IPS DF 4.7 (cell line): Measurements from ENCODE around the gene RNF5.
"Not testable (repeated sequence)": the region's sequence is repeated elsewhere in the genome, so short reads cannot be mapped to it uniquely, and the experiment has no call there.

Source experiments
- DNase-seq: peaks from one replicate; pipeline ENCODE4 v3.0.0-alpha.2; 2013; ENCODE audit warnings: low spot score; ENCODE audit errors: extremely low read depth

RNF5 gene

DNA sequence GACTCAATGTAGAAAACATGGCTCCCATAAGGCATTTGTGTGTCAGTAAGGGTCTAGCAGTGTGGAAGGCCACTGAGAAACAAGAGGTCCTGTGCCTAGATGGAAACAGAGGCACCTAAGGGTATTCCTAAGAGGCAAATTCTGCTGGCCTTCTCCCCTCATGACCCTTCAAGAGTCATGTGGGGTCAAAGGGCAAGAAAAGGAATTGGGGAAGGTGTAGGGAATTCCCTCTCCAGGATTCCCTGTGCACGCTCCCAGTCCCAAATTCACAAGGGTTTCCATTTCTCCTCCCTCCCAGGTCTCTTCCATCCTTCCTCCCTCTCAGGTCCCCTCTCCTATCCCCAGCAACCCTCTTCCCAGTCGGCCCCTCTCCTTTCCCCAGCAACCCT, 2.9 kb upstream of the RNF5 start:
- no peak for DNase-seq

DNA sequence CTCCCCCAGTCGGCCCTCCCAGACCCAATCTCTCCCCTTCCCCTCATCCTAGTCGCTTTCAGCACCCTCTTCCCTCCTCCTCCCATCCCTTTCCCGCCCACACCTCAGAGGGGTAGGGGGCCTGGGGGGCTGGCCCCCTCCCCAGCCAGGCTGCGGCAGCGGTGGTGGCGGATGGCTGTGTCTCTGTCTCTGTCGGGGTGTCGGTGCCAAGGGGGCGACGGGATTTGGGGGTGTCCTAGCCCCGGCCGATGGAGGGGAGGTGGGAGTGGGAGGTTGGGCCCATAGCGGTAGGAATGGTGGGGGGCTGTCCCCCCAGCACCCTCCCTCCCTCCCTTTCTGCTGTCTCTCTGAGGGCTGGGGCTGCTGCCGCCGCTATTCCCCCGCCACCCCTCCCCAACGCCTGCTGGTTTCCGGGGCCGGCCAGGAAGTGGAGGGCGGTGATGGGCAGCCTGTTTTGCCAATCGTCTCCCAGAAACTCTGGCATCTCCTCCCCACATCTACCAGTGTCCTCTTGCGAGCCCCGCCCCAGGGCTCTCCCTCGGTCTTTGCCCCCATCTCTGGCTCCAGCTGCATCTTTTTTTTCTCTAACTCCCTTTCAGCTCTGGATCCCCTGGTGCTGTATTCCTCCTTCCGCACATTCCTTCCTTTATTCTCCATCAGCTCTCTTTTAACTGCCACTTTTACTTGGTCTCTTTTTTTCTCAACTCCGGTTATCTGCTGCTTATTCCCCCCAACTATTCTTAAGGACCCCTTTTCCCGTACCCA, 2.3 kb upstream of the RNF5 start, which contains the start of gene AGPAT1:
Gene AGPAT1, minus strand, starts transcription at position 374 of the 765 bp plus-strand sequence. CDS start 4,588 bp downstream, outside the sequence.
- no peak for DNase-seq

DNA sequence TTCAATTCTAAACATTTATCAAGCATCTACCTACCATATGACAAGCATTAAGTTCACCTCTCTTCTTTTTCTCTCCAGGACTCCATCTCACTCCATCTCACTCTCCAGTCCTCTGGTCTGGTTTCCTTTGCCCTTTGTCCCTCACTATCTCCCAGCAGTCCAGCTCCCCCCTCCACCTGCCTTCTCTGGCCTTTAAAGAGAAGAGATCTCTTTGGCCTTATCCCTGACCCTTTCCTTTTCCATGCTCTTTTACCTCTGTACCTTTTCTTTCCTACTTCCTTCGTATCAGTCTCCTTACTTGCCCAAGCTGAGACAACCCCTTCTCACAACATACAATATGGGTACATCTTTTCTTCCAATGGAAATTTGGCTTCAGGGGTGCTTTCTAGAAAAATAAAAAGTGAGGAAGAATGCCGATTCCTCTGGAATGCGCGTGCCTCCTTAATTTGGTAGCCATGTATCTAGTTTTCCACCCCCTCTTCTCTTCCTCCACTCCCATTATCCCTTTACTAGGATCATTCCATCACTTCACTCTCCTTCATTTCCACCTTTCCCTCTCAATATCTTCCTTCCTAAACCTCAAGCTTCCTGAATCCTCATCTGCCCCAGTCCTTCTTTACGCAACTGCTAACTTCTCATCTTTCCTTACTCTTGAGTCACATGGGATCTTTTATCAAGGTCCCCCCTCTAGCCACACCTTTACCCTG, 1.6 kb upstream of the RNF5 start:
- DNase-seq, result no peak

DNA sequence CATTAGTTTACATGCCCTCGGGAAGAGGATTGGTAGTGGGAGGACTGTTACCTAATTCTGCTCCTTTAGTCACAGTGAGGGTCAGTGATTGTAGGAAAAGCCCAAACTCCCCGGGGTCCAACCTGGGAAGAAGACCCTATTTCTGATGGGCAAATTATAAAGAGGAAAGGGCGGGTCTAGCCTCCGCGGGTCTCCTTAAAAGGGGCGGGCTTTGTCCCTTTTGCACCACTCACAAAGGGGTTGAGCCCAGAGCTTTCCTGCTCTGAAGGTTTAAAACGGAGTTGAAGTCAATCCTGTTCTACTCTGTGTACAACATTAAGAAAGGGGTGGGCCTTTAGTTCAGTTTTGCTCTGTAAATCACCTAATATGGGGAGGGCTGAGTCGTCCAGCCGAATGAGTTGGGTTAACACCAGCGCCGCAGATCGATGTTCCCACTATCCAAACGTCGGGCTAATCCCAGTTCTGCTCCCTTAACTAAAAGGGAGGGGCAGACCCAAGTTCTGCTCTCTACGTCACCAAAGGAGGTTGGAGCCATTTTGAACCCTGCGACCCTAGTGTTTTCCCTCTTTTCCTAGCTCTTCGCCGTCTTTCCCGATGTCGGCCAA, 920 bp upstream of the RNF5 start:
- DNase-seq, result no peak

DNA sequence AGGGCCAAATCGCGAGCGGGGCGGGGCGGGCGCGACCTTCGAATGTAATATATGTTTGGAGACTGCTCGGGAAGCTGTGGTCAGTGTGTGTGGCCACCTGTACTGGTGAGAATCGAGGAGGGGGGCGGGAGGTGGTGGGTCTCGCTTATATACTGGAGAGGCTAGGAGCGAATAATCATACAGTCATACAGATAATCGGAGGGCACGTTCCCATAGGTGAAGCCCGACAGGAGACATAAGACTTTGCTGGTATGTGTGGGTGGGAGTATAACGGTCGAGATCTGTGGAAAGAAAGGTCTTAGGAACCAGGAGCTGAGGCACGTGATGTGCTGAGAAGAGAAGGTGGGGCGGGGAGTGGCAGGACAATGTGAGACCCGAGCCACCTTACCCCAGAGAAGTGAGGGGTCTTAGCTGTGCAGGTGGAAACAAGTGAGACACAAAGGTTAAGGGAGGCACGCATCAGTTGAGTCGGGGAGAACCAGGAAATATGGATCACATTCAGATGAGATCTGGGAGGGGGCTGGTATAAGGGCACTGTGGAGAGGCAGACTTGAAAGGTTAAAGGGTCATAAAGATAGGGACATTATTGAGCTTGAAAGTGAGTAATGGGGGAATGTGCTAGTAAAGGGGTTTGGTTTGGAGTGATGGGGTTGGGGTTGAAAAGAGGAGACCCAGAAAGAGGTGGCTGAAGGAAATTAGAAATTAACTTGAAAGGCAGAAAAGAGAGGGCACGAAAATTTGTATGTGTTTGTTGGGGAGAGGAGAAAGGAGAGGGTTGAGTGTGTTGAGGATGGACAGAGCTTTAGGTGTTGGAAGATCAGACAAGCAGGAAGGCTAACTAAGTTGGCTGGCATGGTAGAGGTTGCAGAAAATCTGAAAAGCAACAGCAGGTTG, 589 bp downstream of the RNF5 start:
- DNase-seq, result no peak

DNA sequence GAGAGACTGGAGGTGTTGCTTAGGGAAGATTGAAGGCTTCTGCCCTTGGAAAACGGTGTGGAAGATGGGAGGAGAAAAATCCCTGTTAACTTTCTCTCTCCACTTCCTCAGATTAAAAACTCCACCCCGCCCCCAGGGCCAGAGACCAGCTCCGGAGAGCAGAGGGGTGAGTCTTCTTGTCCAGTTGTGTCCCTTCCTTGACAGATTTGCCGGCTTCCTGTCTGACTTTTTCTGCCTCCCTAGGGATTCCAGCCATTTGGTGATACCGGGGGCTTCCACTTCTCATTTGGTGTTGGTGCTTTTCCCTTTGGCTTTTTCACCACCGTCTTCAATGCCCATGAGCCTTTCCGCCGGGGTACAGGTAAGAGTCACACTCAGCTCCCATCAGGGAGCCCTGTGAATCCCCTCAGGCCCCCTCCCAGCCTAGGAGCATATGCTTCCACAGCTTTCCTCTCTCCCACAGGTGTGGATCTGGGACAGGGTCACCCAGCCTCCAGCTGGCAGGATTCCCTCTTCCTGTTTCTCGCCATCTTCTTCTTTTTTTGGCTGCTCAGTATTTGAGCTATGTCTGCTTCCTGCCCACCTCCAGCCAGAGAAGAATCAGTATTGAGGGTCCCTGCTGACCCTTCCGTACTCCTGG, 1.7 kb downstream of the RNF5 start:
- no peak for DNase-seq

DNA sequence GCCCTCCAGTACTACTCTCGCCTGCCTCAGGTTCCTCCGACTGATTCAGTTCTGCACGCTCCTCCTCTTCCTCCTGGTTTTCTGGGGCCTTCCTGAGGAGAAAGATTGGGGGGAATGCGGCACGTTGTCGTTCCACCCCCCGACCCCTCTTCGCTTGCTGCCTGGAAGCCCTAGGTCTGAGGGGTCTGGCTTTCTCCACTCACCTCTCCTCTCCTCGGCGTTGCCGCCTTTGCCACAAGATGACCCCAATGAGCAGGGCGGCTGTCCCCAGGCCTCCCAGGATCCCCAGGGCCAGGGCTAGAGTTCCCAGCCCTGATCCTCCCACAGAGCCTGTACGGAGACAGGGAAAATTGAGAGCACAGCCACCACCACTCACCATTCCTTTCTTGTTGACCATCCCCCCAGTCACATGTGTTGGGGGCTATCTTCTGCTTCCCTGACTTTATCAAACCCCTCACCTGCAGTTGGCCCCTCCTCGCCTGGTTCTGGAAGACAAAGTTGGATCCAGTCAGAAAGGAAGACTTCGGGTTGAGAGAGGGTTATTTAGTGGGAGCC, 3.0 kb downstream of the RNF5 start:
- no peak for DNase-seq

DNA sequence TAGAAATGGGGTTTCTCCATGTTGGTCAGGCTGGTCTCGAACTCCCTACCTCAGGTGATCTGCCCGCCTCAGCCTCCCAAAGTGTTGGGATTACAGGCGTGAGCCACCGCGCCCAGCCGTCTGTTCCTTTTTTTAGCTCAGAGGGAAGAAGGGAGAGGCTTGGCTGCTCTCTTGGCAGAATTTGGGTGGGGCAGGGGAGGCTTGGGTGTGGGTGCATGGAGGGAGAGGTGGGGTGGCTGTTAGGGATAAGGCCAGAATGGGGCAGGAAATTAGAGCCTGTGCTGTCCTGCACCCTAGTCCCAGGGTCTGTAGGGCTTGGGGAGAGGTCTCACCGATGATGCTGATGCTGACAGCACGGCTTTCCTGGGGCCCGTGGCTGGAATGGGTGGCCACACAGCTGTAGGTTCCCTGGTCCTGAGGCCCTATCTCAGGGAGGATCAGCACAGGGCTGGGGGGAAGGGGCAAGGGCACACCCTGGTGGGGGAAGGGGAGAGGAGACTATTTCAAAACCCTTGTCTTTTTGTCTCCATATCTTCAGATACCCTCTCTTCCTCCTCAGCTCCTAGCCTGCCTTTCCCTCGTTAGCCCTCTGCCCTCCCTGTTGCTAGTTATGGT, 3.8 kb downstream of the RNF5 start:
- no peak for DNase-seq

DNA sequence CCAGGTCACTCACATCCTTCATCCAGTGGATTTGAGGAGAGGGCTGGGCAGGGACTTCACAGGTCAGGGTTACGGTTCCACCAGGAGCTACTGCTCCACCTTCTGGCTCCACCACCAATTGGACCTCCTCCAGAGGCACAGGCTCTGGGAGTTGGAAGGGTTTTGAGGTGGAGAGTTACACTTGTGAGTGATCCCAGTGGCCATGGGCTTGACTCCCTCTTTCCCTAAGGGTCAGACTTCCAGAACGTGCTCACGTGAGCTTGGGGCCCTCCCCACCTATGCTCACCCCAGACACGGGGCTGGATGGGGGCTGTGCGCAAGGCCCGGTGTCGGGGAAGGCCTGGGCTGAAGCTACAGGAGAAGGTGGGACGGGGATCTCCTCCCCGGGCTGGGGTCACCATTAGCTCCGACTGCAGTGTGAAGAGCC, 4.4 kb downstream of the RNF5 start:
- no peak for DNase-seq

DNA sequence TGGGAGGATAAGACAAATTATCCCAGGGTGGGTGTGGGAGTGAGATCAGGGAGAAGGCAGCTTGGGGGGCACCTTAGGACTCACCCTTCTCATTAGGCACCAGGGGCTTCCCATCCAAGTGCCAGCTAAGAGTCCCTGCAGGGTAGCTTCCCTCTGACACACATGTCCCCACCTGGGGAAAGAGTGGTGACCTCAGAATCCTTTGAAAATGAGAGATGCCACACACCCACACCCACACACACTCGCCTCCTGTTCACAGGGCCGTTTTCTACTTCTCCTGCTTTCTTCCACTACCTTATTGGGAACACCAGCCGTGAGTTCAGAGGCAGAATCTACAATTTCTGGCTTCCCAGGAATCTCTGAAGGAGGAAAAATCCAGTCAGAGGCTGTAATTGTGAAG, 4.8 kb downstream of the RNF5 start:
- DNase-seq, result no peak

DNA sequence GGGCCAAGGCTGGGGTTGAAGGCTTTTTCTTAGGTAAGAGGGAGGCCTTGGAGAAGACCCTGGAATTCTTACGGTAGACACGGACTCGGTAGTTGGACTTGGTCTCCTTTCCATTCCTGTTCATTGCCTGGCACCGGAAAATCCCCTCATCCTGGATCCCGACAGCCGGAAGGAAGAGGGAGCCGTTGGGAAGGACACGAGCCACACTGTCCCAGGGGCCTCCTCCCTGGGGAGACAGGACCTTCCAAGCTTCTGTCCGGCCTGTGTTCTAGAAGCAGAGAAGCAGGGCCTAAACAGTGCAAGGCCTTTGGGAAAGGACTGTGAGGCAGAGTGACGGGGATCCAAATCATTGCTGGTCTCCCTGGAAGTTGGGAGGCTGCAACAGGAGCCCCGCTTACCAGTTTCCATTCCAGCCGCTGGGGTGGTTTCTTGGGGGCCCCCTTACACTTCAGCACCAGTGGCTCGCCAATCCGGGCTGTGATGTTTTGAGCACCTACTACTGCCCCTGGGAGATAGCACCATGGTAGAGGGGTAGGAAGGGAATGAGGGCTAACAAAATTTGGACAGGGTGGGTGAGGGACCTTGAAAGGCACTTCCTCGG, 5.4 kb downstream of the RNF5 start:
- DNase-seq, result no peak

DNA sequence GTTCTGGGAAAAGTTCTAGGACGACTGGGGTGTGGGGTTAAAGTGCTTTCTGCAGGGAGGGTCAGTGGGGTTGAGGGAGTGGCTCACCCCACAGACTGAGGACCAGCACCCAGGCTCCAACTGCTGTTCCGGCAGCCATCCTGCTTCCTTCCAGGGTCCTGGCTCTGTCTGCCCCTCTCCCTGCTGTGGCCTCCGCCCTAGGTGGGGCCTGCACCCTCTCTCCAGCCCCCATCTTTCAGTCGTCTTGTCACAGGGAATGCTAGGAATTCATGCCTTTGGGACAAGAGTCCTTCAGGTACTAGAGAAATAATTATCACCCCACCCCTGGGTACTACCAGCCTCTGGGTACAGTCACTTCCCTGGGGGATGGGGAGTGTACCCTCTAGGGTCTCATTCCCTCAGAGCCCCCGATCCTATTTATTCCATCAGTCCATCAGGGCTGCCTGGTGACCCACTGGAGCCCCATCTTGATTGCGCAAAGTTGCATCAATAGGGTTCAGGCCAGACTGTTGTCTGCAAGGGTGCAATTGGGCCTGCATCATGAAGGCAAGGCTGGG, 6.0 kb downstream of the RNF5 start, which contains the start of gene AGER:
Gene AGER, minus strand, starts transcription at position 170 of the 557 bp plus-strand sequence. Its CDS starts 31 bp downstream, at position 139.
- DNase-seq, result no peak

DNA sequence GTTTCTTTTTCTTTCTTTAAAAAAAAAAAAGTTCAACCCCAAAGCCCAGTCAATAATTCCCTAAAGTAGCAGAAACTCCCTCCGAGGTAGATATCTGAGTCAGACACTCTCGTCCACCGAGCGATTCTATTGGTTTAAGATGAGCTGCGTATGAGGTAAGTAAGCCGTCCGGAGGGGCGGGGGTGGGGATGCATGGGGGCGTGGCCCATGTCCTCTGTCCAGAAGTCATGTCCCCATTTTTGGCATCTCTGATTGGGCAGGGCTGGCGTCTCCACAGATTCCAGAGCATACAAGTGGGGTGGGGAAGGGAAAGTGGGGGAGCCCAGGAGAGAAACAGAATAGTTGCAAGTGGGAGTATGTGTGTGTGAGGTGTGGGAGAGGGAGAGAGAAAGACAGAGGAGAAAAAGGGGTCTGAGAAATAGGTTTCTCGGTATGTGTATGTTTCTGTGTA, 7.5 kb downstream of the RNF5 start:
- DNase-seq, result not testable (repeated sequence)

DNA sequence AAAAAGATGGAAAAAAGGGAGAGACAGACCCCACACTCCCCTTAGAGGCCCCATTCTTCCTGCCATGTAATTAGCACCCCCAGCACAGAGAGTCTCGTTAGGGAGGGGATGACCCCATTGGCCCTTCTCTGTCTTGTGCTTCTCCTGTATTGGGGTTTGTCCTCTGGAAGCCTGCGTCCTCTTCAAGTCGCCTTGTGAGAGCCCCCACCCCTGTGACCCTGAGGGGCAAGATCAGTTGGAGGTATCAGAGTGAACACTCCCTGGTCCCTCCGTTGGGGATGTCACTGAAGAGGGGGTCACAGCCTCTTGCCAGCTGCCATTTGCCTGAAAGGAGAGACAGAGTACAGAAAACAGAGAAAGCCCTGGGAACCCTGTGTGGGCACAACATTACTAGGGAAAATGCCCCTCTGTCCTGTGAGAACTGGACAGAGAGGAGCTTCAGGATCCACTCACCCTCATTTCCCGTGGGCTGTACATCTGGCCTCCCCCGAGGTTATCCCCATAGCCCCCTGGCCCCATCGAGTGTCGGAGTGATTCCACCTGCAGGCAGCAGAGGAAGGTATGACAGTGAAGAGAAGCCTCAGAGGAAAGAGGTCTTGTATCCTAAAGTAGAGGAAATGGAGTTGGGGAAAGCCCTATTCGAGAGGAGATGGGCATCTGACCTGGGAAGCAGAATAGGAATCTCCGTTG, 8.1 kb downstream of the RNF5 start:
- DNase-seq, result not testable (repeated sequence)

DNA sequence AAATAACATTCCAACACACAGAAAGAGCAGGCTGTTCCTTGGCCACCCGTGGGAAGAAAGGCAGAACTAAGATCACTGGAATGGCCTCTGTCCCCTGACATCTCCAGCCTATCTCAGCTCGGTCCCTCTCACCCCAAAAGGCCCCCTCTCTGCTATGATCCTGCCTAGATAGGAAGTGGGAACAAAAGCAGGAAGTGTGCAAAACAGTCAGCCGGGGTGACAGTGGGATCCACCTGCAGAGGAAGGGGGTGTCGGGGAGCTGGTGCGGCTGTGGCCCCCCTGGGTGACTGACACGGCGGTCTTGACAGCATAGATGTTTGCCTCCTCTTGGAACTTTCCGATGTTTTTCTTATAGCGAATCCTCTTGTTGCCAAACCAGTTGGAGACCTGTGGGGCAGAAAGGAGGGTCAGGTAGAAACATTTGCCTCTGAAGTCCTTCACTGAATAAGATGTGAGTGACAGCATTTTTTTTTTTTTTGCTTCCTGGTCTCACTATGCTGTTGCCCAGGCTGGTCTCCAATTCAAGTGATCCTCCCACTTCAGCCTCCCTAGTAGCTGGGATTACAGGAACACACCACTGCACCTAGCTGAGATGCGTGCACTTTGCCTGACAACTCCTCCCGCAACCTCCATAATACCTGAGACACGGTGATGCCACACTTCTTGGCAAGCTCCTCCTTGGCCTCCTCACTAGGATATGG, 9.0 kb downstream of the RNF5 start:
- no peak for DNase-seq

DNA sequence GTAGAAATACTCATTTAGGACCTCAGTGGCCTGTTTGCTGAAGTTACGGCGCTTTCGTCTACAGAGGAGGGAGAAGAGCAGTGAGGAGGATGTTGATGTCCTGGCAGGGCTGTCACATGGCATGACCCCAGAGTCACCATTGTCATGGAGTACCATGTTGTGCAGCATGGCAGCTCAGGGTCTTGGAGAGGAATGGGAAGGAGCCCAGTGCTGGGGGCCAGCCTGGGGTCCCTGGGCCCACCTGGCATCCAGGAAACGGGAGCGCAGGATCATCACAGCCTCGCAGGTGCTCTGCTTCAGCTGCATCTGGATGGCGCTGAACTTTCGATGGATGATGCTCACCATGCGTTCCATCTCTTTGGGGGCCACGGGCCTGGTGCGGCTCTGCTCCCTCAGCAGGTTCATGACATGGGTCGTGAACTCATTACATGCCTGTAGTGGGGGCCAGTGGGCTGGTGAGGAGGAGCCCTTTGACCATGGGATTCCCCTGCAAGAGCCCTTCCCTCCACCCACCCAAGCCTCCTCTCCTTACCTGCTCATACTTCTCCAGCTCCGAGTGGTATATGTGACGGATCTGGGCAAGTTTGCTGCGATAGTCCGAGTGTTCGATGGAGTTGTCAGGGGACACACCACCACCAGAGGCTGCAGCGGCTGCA, 9.6 kb downstream of the RNF5 start:
- not testable (repeated sequence) for DNase-seq

DNA sequence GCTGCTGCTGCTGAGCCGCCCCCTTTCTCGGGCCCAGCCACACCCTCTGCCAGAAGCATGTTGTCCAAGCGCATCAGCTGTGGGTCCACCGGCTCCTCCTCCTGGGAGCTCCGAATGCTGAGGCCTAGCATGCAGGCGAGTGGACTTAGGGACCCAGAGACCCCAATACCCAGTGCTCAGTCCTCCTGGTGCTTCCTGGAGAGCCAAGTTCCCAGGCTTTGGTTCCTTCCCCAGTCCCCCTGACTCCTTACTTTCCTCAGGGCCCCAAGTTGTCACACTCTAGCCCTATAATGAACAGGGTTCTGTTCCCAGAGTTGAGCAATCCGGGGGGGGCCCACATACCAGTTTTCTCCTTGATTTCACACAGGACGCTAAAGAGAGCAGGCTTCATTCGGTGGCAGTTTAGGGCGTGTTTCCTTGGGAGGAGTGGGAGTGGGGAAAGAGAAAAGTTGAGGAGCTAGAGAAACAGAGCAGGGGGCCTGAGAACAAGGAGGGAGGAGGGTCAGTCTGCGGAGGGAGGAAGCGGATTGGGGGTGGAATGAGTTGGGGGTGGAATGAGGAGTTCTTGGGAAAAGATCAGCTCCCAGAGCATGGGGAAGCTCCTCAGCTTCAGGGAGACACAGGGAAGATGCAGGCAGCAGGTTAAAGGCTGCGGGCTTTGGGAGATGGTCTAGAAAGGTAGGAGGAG, 10.3 kb downstream of the RNF5 start:
- DNase-seq, result no peak
